KMS-11 (cell line): ENCODE results near the gene NLRP1.

Source experiments
- H2AFZ ChIP-seq: fragments of 200-600 bp; sonication (generic); 2 replicates; pipeline ENCODE4 v1.6.1; 2016; ENCODE audit warnings: antibody characterized with exemption, mixed run types, low read depth
- H3K27ac ChIP-seq: fragments of 200-600 bp; sonication (generic); 2 replicates; pipeline ENCODE4 v1.6.1; 2016; ENCODE audit warnings: mild to moderate bottlenecking, mixed run types
- H3K27me3 ChIP-seq: fragments of 200-600 bp; sonication (generic); 2 replicates; pipeline ENCODE4 v1.6.1; 2017; ENCODE audit warnings: mild to moderate bottlenecking, low read depth, mixed run types, moderate library complexity; ENCODE audit not compliant: insufficient read depth
- H3K36me3 ChIP-seq: fragments of 200-600 bp; sonication (generic); 2 replicates; pipeline ENCODE4 v1.6.1; 2017; ENCODE audit warnings: mild to moderate bottlenecking, mixed run types; ENCODE audit not compliant: insufficient read depth
- H3K4me1 ChIP-seq: fragments of 200-600 bp; sonication (generic); 2 replicates; pipeline ENCODE4 v1.6.1; 2016; ENCODE audit warnings: mild to moderate bottlenecking, low read depth, mixed run types; ENCODE audit not compliant: poor library complexity, severe bottlenecking
- H3K4me2 ChIP-seq: fragments of 200-600 bp; sonication (generic); 2 replicates; pipeline ENCODE4 v1.7.0; 2016; ENCODE audit warnings: mild to moderate bottlenecking, mixed run types
- H3K4me3 ChIP-seq: fragments of 200-600 bp; sonication (generic); IDR thresholded peaks from 2 replicates; pipeline ENCODE4 v1.6.1; 2017; ENCODE audit warnings: low read depth, low read length, mixed read lengths; ENCODE audit not compliant: insufficient read depth
- H3K79me2 ChIP-seq: fragments of 200-600 bp; sonication (generic); 2 replicates; pipeline ENCODE4 v1.6.1; 2016; ENCODE audit warnings: low read depth, mixed run types; ENCODE audit not compliant: insufficient read depth
- H3K9ac ChIP-seq: fragments of 200-600 bp; sonication (generic); 2 replicates; pipeline ENCODE4 v1.6.1; 2016; ENCODE audit warnings: mild to moderate bottlenecking, mixed run types
- H4K20me1 ChIP-seq: fragments of 200-600 bp; sonication (generic); 2 replicates; pipeline ENCODE4 v1.6.1; 2016; ENCODE audit warnings: mild to moderate bottlenecking, mixed run types; ENCODE audit not compliant: insufficient read depth
- CTCF ChIP-seq: fragments of 200-600 bp; sonication (generic); conservative IDR thresholded peaks from 2 replicates; pipeline ENCODE4 v1.6.1; 2017; ENCODE audit warnings: low read depth, mild to moderate bottlenecking, antibody characterized with exemption, low read length, moderate library complexity, mixed read lengths

NLRP1 gene

GRCh38 chr17:5486206-5487124 lies 97.8 kb downstream of the NLRP1 start, which contains the start of gene MIS12:
Gene MIS12, plus strand, starts transcription at chr17:5486566. Its CDS starts 2,297 bp downstream, at chr17:5488863.
- peak within 1 kb of the TSS; percentile 88 for H3K27ac ChIP-seq
- H3K36me3 ChIP-seq: no peaks in the 10 kb centered on the region
- no peaks in the 10 kb centered on the region for H4K20me1 ChIP-seq
- H3K4me2 ChIP-seq: peak within 1 kb of the TSS; percentile 39; the same call in 1 of the 2 replicates
- H3K27me3 ChIP-seq: no peaks in the 10 kb centered on the region
- H3K4me3 ChIP-seq: no peak within 1 kb of the TSS
- no peak within 1 kb of the TSS for H2AFZ ChIP-seq
- no peaks in the 10 kb centered on the region for H3K4me1 ChIP-seq
- H3K79me2 ChIP-seq: peaks cover 7% of the 10 kb centered on the region; the same call in 1 of the 2 replicates
- TF ChIP-seq CTCF: no peak
- H3K9ac ChIP-seq: peak within 1 kb of the TSS; percentile 76; the same call in 1 of the 2 replicates

GRCh38 chr17:5485270-5486205 lies 98.8 kb downstream of the NLRP1 start, which contains the start of gene DERL2:
Gene DERL2, minus strand, starts transcription at chr17:5486178. Its CDS starts 17 bp downstream, at chr17:5486161.
- Histone ChIP-seq H3K79me2 (peaks cover 7% of the 10 kb centered on the region; the same call in 1 of the 2 replicates), H3K27ac (peak within 1 kb of the TSS; percentile 88), H3K27me3 (no peaks in the 10 kb centered on the region), H3K4me1 (no peaks in the 10 kb centered on the region), H4K20me1 (no peaks in the 10 kb centered on the region), H3K4me3 (no peak within 1 kb of the TSS), H2AFZ (no peak within 1 kb of the TSS), H3K36me3 (no peaks in the 10 kb centered on the region), H3K4me2 (peak within 1 kb of the TSS; percentile 39; the same call in 1 of the 2 replicates), H3K9ac (peak within 1 kb of the TSS; percentile 76; the same call in 1 of the 2 replicates)
- no peak for TF ChIP-seq CTCF

- no peak overlapping the region for H3K9ac ChIP-seq
- no peak overlapping the region for H3K27ac ChIP-seq
- H3K4me3 ChIP-seq: no peak overlapping the region
- no peak for TF ChIP-seq CTCF
- peaks cover 7% of the 10 kb centered on the region; the same call in 1 of the 2 replicates for H3K79me2 ChIP-seq
- H3K27me3 ChIP-seq: no peaks in the 10 kb centered on the region
- no peaks in the 10 kb centered on the region for H3K4me1 ChIP-seq
- no peaks in the 10 kb centered on the region for H4K20me1 ChIP-seq
- no peak overlapping the region for H2AFZ ChIP-seq
- H3K36me3 ChIP-seq: no peaks in the 10 kb centered on the region
- H3K4me2 ChIP-seq: no peak overlapping the region
These were observed 102.9 kb downstream of the NLRP1 start for GRCh38 chr17:5481451-5481850.

GRCh38 chr17:5480962-5481361 lies 103.3 kb downstream of the NLRP1 start:
- no peak overlapping the region for H3K27ac ChIP-seq
- H3K4me3 ChIP-seq: no peak overlapping the region
- no peaks in the 10 kb centered on the region for H3K27me3 ChIP-seq
- no peak for TF ChIP-seq CTCF
- no peak overlapping the region for H3K9ac ChIP-seq
- no peak overlapping the region for H3K4me2 ChIP-seq
- no peaks in the 10 kb centered on the region for H4K20me1 ChIP-seq
- H3K36me3 ChIP-seq: no peaks in the 10 kb centered on the region
- H3K79me2 ChIP-seq: peaks cover 7% of the 10 kb centered on the region; the same call in 1 of the 2 replicates
- no peak overlapping the region for H2AFZ ChIP-seq
- no peaks in the 10 kb centered on the region for H3K4me1 ChIP-seq
